Parathyroid adenoma (tissue), 2 donors: ENCODE results near the gene COL23A1.

ENCODE experiments used
- H2AFZ ChIP-seq: fragments of 300-600 bp; sonication (generic); one replicate; pipeline ENCODE4 v1.7.0; 2017; ENCODE audit warnings: antibody characterized with exemption, mild to moderate bottlenecking
- H3K27ac ChIP-seq: fragments of 300-600 bp; sonication (generic); one replicate; pipeline ENCODE4 v1.7.0; 2017
- H3K27me3 ChIP-seq: fragments of 300-600 bp; sonication (generic); one replicate; pipeline ENCODE4 v1.7.0; 2017; ENCODE audit warnings: low read length; ENCODE audit not compliant: control insufficient read depth, insufficient read depth
- H3K36me3 ChIP-seq: fragments of 300-600 bp; sonication (generic); one replicate; pipeline ENCODE4 v1.7.0; 2017; ENCODE audit warnings: low read length; ENCODE audit not compliant: control insufficient read depth, insufficient read depth
- H3K4me1 ChIP-seq: fragments of 300-600 bp; sonication (generic); one replicate; pipeline ENCODE4 v1.7.0; 2017; ENCODE audit warnings: control low read depth
- H3K4me2 ChIP-seq: fragments of 300-600 bp; sonication (generic); one replicate; pipeline ENCODE4 v1.7.0; 2017; ENCODE audit warnings: low read length
- H3K4me3 ChIP-seq: fragments of 300-600 bp; sonication (generic); one replicate; pipeline ENCODE4 v1.7.0; 2017; ENCODE audit warnings: low read depth, low read length
- H3K79me2 ChIP-seq: fragments of 300-600 bp; sonication (generic); one replicate; pipeline ENCODE4 v1.7.0; 2017; ENCODE audit warnings: control low read depth
- H3K9ac ChIP-seq: fragments of 300-600 bp; sonication (generic); one replicate; pipeline ENCODE4 v1.7.0; 2017; ENCODE audit warnings: mild to moderate bottlenecking
- H3K9me3 ChIP-seq: fragments of 300-600 bp; sonication (generic); one replicate; pipeline ENCODE4 v1.7.0; 2017; ENCODE audit warnings: low read length; ENCODE audit not compliant: control insufficient read depth
- TF ChIP-seq, protein P1 (sequence below): fragments of 300-600 bp; sonication (generic); IDR thresholded peaks from one replicate; pipeline ENCODE4 v1.7.0; 2017; ENCODE audit warnings: antibody characterized with exemption, mild to moderate bottlenecking
- donor health status: primary hyperparathyroidism.

COL23A1 gene

DNA sequence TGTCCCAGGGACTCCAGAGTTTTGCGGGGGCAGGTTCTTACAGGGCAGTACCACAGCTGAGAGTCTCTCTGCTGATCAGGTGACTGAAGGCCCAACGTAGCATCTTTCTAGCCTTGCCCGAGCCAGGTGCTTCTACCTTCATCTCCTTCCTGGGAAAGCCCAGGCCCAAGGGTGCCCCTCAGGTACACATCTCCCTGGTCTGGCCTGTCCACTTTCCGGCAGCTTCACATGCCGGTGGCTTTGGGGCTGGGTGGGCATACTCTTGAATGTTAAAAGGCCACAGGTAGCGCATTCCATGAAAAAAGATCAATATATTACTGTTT lies 351.9 kb downstream of the COL23A1 start:
- Histone ChIP-seq H3K79me2 (no peaks in the 10 kb centered on the region), H3K4me1 (no peaks in the 10 kb centered on the region), H3K4me2 (no peak overlapping the region), H2AFZ (no peak overlapping the region), H3K27ac (no peak overlapping the region), H3K9ac (no peak overlapping the region), H3K27me3 (no peaks in the 10 kb centered on the region), H3K36me3 (no peaks in the 10 kb centered on the region), H3K9me3 (no peaks in the 10 kb centered on the region), H3K4me3 (no peak overlapping the region)
- TF ChIP-seq, protein P1, sequence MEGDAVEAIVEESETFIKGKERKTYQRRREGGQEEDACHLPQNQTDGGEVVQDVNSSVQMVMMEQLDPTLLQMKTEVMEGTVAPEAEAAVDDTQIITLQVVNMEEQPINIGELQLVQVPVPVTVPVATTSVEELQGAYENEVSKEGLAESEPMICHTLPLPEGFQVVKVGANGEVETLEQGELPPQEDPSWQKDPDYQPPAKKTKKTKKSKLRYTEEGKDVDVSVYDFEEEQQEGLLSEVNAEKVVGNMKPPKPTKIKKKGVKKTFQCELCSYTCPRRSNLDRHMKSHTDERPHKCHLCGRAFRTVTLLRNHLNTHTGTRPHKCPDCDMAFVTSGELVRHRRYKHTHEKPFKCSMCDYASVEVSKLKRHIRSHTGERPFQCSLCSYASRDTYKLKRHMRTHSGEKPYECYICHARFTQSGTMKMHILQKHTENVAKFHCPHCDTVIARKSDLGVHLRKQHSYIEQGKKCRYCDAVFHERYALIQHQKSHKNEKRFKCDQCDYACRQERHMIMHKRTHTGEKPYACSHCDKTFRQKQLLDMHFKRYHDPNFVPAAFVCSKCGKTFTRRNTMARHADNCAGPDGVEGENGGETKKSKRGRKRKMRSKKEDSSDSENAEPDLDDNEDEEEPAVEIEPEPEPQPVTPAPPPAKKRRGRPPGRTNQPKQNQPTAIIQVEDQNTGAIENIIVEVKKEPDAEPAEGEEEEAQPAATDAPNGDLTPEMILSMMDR: no peak

DNA sequence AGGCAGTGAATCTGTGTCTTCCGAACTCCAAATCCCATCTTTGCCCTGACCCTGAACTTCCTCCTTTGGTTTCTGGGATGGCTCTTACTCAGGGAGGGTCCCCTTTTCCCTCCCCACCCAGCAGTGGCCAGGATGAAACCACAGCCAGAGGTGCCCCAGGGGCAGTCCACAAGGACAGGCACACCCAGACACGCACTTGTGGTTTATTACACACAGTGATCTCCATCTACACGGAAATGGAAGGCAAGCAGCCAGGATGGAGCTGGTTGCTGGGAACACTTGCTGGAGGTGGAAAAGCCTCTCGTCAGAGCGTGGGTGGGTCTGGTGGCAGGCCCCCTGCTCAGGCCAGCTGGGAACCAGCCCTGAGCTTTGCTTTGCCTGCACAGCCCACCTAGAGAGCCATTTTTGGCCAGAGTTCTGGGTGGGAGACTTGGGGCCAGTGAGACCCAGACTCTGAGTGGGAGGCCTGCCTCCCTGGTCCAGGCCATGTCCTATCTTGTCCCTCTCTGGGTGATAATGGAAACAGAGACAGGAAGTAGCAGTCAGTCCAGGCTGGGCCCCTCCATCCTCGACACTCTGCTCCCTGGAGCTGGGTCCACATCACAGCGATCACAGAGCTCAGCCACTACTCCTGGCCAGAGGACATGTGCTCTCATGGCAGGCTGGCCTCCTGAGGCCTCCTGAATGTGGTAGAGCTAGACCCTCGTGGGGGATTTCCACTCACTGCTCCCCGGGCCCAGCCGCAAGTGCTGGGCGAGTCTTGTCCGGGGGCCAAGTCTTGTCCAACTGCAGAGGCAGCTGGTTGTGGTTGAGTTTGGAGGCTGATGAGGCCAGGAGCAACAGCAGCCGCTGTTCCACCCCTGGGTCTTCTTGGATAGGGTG lies 352.5 kb downstream of the COL23A1 start:
- no peak overlapping the region for H2AFZ ChIP-seq
- no peak overlapping the region for H3K4me2 ChIP-seq
- no peak overlapping the region for H3K9ac ChIP-seq
- no peaks in the 10 kb centered on the region for H3K27me3 ChIP-seq
- no peaks in the 10 kb centered on the region for H3K36me3 ChIP-seq
- H3K9me3 ChIP-seq: no peaks in the 10 kb centered on the region
- TF ChIP-seq, protein P1: no peak
- no peaks in the 10 kb centered on the region for H3K79me2 ChIP-seq
- H3K4me3 ChIP-seq: no peak overlapping the region
- H3K4me1 ChIP-seq: peaks cover 3% of the 10 kb centered on the region
- no peak overlapping the region for H3K27ac ChIP-seq

DNA sequence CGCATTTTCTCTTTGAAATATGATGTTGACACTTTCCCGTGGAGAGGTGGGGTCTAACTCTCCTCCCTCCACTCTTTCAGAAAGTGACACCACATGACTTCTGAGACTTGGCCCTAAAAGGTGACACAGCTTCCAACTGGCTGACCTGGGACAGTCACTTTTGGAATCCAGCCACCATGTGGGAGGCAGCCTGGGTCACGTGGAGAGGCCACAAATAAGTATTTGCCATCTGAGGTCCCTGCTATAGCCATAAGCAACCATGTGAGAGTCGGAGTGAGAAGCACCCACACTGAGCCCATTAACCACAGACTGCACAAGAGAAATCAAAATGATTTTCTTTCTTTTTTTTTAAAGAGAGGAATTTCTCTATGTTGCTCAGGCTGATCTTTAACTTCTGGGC lies 353.5 kb downstream of the COL23A1 start:
- no peak overlapping the region for H3K27ac ChIP-seq
- no peak overlapping the region for H3K4me3 ChIP-seq
- no peak overlapping the region for H3K9ac ChIP-seq

DNA sequence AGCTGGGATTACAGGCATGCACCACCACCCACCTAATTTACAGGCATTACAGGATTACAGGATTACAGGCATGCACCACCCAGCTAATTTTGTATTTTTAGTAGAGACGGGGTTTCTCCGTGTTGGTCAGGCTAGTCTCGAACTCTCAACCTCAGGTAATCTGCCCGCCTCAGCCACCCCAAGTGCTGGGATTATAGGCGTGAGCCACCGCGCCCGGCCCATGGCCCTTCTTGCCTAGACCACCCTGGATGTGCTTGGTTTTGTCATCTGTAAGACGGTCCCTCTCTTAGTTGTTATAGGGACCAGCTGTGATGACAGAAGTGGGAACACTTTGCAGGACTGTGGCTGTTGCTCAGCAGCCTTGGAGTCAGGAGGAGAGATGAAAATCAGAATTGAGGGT lies 354.1 kb downstream of the COL23A1 start:
- H3K36me3 ChIP-seq: no peaks in the 10 kb centered on the region
- H2AFZ ChIP-seq: no peak overlapping the region
- H3K9me3 ChIP-seq: no peaks in the 10 kb centered on the region
- TF ChIP-seq, protein P1: no peak
- no peaks in the 10 kb centered on the region for H3K79me2 ChIP-seq
- H3K4me3 ChIP-seq: no peak overlapping the region
- no peak overlapping the region for H3K27ac ChIP-seq
- H3K27me3 ChIP-seq: no peaks in the 10 kb centered on the region
- peaks cover 7% of the 10 kb centered on the region for H3K4me1 ChIP-seq
- H3K4me2 ChIP-seq: no peak overlapping the region
- no peak overlapping the region for H3K9ac ChIP-seq

More for the DNA sequence above, 353.5 kb downstream of the COL23A1 start:
- TF ChIP-seq, protein P1: no peak
- Histone ChIP-seq H3K9me3 (no peaks in the 10 kb centered on the region), H3K79me2 (no peaks in the 10 kb centered on the region), H3K4me2 (no peak overlapping the region), H3K27me3 (no peaks in the 10 kb centered on the region), H2AFZ (no peak overlapping the region), H3K4me1 (peaks cover 4% of the 10 kb centered on the region), H3K36me3 (no peaks in the 10 kb centered on the region)

DNA sequence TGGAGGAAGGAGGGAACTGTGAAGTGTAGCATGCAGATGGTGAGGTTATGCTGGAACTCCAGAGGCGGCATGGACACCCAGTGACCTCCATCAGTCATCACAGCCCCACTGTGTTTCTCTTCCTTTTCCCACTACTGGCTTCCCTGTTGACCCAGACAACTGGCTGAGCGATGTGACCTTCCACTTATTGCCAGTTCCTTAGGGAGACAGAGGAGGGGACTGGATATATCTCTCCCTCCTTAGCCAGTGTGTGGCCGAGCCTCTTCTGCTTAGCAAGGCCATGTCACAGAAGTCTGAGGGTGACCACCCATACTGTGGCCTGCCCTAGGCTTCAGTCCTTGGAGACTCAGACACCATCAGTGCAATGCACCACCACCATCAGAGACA lies 354.6 kb downstream of the COL23A1 start:
- Histone ChIP-seq H3K9me3 (no peaks in the 10 kb centered on the region), H3K79me2 (no peaks in the 10 kb centered on the region), H3K9ac (no peak overlapping the region), H3K4me1 (peaks cover 7% of the 10 kb centered on the region), H3K4me2 (no peak overlapping the region), H3K36me3 (no peaks in the 10 kb centered on the region), H2AFZ (no peak overlapping the region), H3K4me3 (no peak overlapping the region), H3K27me3 (no peaks in the 10 kb centered on the region), H3K27ac (no peak overlapping the region)
- TF ChIP-seq, protein P1: no peak
